Ecto neural progenitor cell (in vitro differentiated cells): ENCODE measurements around the gene YKT6.
"Not testable (repeated sequence)": the region's sequence is repeated elsewhere in the genome, so short reads cannot be mapped to it uniquely, and the experiment has no call there.

Source experiments
- DNase-seq: peaks from one replicate; pipeline ENCODE4 v3.0.0-alpha.2; 2018; ENCODE audit warnings: low spot score

Gene YKT6

GRCh38 chr7:44193011-44193802 lies 7.6 kb upstream of the YKT6 start:
- no peak for DNase-seq

- no peak for DNase-seq
Observed at GRCh38 chr7:44194069-44194468, 6.7 kb upstream of the YKT6 start.

- DNase-seq = no peak
Observed at GRCh38 chr7:44194562-44195145, 6.1 kb upstream of the YKT6 start.

- no peak for DNase-seq
Observed at GRCh38 chr7:44195889-44196288, 4.9 kb upstream of the YKT6 start.

- no peak for DNase-seq
Observed at GRCh38 chr7:44196450-44196872, 4.3 kb upstream of the YKT6 start.

- no peak for DNase-seq
Observed at GRCh38 chr7:44197474-44197873, 3.3 kb upstream of the YKT6 start.

- DNase-seq = not testable (repeated sequence)
Observed at GRCh38 chr7:44200163-44200562, 615 bp upstream of the YKT6 start.

- no peak for DNase-seq
Observed at GRCh38 chr7:44201813-44202212, 1.0 kb downstream of the YKT6 start.

GRCh38 chr7:44206008-44206407 lies 5.2 kb downstream of the YKT6 start:
- no peak for DNase-seq

GRCh38 chr7:44208085-44208484 lies 7.3 kb downstream of the YKT6 start:
- DNase-seq = no peak

GRCh38 chr7:44210107-44210506 lies 9.3 kb downstream of the YKT6 start:
- DNase-seq = no peak

- no peak for DNase-seq
Observed at GRCh38 chr7:44211126-44211675, 10.4 kb downstream of the YKT6 start.

- no peak for DNase-seq
Observed at GRCh38 chr7:44212018-44212417, 11.2 kb downstream of the YKT6 start.

- no peak for DNase-seq
Observed at GRCh38 chr7:44212581-44213184, 11.9 kb downstream of the YKT6 start.

GRCh38 chr7:44213206-44213876 lies 12.6 kb downstream of the YKT6 start:
- DNase-seq = no peak

GRCh38 chr7:44213877-44214388 lies 13.2 kb downstream of the YKT6 start:
- no peak for DNase-seq

GRCh38 chr7:44215531-44215930 lies 14.8 kb downstream of the YKT6 start:
- no peak for DNase-seq

- DNase-seq = no peak
Observed at GRCh38 chr7:44216019-44216418, 15.2 kb downstream of the YKT6 start.

GRCh38 chr7:44216521-44217222 lies 15.9 kb downstream of the YKT6 start:
- DNase-seq = peak; percentile 48

- no peak for DNase-seq
Observed at GRCh38 chr7:44217223-44217714, 16.5 kb downstream of the YKT6 start.

- DNase-seq = no peak
Observed at GRCh38 chr7:44217852-44218402, 17.1 kb downstream of the YKT6 start.
